ENCODE data around the gene CORO1C. TPM values are rescaled to one million over a fixed set of nuclear protein-coding genes. Genes with fewer than 3 reads are reported as not detected.

CORO1C gene
- total RNA-seq, 3 donors from 2014 or later (not counting 1 experiment from before 2014, with no cell fraction given): 28.9 to 43.5 (median 36.0) TPM

DNA sequence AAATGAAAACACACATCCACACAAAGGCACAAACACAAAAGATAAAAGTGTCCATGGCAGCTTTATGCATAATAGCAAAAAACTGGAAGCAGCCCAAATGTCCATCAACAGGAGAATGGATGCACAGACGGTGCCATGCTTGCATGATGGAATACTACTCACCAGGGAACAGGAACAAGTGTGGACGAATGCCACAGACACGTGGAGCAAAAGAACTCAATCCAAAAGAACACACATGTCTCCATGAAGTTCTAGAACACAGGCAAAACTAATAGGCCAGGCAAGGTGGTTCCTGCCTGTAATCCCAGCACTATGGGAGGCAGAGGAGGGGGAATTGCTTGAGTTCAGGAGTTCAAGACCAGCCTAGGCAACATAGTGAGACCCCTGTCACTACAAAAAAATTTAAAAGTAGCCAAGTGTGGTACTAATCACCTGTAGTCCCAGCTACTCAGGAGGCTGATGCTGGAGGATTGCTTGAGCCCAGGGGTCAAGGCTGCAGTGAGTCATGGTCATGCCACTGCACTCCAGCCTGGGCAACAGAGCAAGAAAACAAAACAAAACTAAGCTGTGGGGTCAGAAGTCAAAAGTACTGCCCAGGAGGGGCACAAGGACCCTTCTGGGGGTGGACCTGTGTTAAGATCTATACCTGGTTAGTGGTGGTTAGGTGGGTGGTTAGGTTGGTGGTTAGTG lies 126.2 kb downstream of the CORO1C start:
- ATAC-seq (no peak), DNase-seq (no peak)
- Histone ChIP-seq H3K9me3 (ENCODE audit: control insufficient read depth, insufficient read depth, low read length) (no peaks in the 10 kb centered on the region), H3K27ac (ENCODE audit: low read length) (no peak overlapping the region), H3K36me3 (ENCODE audit: control insufficient read depth, insufficient read depth, low read length) (no peaks in the 10 kb centered on the region), H3K27me3 (ENCODE audit: control insufficient read depth, insufficient read depth, low read length) (no peaks in the 10 kb centered on the region), H3K4me3 (ENCODE audit: low read length) (no peak overlapping the region), H3K4me1 (ENCODE audit: control insufficient read depth, insufficient read depth, low read length) (no peaks in the 10 kb centered on the region)
- peak overlapping the region in 1 of 2 donors; percentile 68 for H3K27ac Mint-ChIP-seq
- H3K27me3 Mint-ChIP-seq (ENCODE audit: low read depth in 2 of 2): peaks cover 6 to 10% of the 10 kb centered on the region in 2 donors
- no peaks in the 10 kb centered on the region for H3K36me3 Mint-ChIP-seq
- intact Hi-C loops (cut with micrococcal nuclease): no loop called here
- H3K4me1 Mint-ChIP-seq: peaks cover 0 to 5% of the 10 kb centered on the region in 2 donors
- TF ChIP-seq, protein P1, sequence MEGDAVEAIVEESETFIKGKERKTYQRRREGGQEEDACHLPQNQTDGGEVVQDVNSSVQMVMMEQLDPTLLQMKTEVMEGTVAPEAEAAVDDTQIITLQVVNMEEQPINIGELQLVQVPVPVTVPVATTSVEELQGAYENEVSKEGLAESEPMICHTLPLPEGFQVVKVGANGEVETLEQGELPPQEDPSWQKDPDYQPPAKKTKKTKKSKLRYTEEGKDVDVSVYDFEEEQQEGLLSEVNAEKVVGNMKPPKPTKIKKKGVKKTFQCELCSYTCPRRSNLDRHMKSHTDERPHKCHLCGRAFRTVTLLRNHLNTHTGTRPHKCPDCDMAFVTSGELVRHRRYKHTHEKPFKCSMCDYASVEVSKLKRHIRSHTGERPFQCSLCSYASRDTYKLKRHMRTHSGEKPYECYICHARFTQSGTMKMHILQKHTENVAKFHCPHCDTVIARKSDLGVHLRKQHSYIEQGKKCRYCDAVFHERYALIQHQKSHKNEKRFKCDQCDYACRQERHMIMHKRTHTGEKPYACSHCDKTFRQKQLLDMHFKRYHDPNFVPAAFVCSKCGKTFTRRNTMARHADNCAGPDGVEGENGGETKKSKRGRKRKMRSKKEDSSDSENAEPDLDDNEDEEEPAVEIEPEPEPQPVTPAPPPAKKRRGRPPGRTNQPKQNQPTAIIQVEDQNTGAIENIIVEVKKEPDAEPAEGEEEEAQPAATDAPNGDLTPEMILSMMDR (IDR thresholded peaks at IDR 0.05): no peak
- H3K4me3 Mint-ChIP-seq: no peak overlapping the region
- WGBS (ENCODE audit: insufficient coverage): 90% methylated on average over 3 of the region's 3 CpGs
- no peaks in the 10 kb centered on the region for H3K9me3 Mint-ChIP-seq

DNA sequence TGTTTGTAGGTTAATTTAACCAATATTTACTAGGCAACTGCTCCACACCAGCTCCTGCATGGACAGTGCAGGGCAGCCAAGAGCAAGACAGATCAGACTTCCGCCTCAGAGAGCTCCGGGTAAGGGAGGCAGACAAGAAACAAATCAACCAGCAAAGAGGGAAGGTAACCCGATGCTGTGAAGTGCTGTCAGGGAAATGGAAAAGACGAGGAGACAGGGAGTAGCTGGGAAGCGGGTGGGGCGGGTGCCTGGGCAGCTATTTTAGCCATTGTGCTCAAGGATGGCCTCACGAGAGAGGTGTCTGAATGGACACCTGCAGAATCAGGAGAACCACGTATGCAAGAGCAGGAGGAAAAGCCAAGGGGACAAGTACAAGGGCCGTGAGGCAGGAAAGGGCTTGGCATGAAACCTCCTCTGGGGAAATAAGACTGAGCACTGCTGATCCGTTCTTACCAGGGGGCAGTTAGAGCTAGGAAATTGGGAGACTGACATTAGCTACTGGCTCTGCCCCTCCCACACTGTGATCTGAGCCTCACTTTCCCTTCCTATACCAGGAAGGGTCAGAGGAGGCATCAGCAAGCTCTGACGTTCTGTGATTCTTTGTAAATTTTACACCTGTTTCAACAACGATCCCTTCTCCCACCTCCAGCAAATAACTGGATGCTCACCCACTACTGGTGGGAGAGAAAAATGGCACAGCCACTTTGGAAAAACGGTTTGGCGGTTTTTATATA lies 126.9 kb downstream of the CORO1C start:
- ATAC-seq (no peak), DNase-seq (no peak)
- Histone ChIP-seq H3K4me1 (ENCODE audit: control insufficient read depth, insufficient read depth, low read length) (no peaks in the 10 kb centered on the region), H3K27me3 (ENCODE audit: control insufficient read depth, insufficient read depth, low read length) (no peaks in the 10 kb centered on the region), H3K4me3 (ENCODE audit: low read length) (no peak overlapping the region), H3K9me3 (ENCODE audit: control insufficient read depth, insufficient read depth, low read length) (no peaks in the 10 kb centered on the region), H3K36me3 (ENCODE audit: control insufficient read depth, insufficient read depth, low read length) (no peaks in the 10 kb centered on the region), H3K27ac (ENCODE audit: low read length) (no peak overlapping the region)
- H3K4me1 Mint-ChIP-seq: peaks cover 0 to 5% of the 10 kb centered on the region in 2 donors
- no peaks in the 10 kb centered on the region for H3K9me3 Mint-ChIP-seq
- intact Hi-C loops (cut with micrococcal nuclease): no loop called here
- H3K36me3 Mint-ChIP-seq: no peaks in the 10 kb centered on the region
- peaks cover 6 to 10% of the 10 kb centered on the region in 2 donors for H3K27me3 Mint-ChIP-seq (ENCODE audit: low read depth in 2 of 2)
- 77% methylated on average over 14 of the region's 14 CpGs for WGBS (ENCODE audit: insufficient coverage)
- no peak overlapping the region for H3K4me3 Mint-ChIP-seq
- no peak overlapping the region for H3K27ac Mint-ChIP-seq
- TF ChIP-seq, protein P1 (IDR thresholded peaks at IDR 0.05): no peak

DNA sequence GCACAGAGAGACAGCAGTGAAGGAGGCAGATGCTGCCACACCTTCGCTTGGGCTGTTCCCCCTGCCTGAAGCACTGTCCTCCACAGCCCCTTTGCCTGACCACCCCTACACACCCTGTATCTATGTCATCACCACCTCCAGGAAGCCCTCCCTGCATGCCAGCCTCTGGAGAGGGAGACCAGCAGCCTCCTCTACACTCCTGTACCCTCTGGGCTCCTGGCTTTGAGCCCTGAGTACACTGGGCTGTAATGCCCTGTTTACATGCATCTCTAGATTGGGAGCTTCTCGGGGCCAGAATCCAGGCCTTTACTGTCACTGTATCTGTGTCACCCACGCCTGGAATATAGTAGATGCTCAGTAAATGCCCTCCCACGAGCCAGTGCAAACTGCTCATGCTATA lies 127.6 kb downstream of the CORO1C start:
- no peaks in the 10 kb centered on the region for H3K4me1 ChIP-seq (ENCODE audit: control insufficient read depth, insufficient read depth, low read length)
- H3K9me3 ChIP-seq (ENCODE audit: control insufficient read depth, insufficient read depth, low read length): no peaks in the 10 kb centered on the region
- no peaks in the 10 kb centered on the region for H3K36me3 ChIP-seq (ENCODE audit: control insufficient read depth, insufficient read depth, low read length)
- no peaks in the 10 kb centered on the region for H3K9me3 Mint-ChIP-seq
- no peak overlapping the region for H3K4me3 ChIP-seq (ENCODE audit: low read length)
- no peaks in the 10 kb centered on the region for H3K27me3 ChIP-seq (ENCODE audit: control insufficient read depth, insufficient read depth, low read length)
- WGBS (ENCODE audit: insufficient coverage): 86% methylated on average over 4 of the region's 4 CpGs
- H3K27ac Mint-ChIP-seq: no peak overlapping the region
- H3K36me3 Mint-ChIP-seq: no peaks in the 10 kb centered on the region
- TF ChIP-seq, protein P1 (IDR thresholded peaks at IDR 0.05): no peak
- ATAC-seq (no peak), DNase-seq (no peak)
- peaks cover 0 to 5% of the 10 kb centered on the region in 2 donors for H3K4me1 Mint-ChIP-seq
- H3K27ac ChIP-seq (ENCODE audit: low read length): no peak overlapping the region
- H3K27me3 Mint-ChIP-seq (ENCODE audit: low read depth in 2 of 2): peaks cover 6 to 10% of the 10 kb centered on the region in 2 donors
- intact Hi-C loops (cut with micrococcal nuclease): no loop called here
- H3K4me3 Mint-ChIP-seq: no peak overlapping the region

Data from natural killer cell (primary cell).